Activated CD8-positive, alpha-beta T cell treated with anti-CD3 and anti-CD28 coated beads, Interleukin-2, amount 10 ng/mL, durations not matched to agents 7 days and 5 days (primary cell): ENCODE measurements around the gene SPECC1. TPM values are rescaled to one million over a fixed set of nuclear protein-coding genes. Genes with fewer than 3 reads are reported as not detected.

Source experiments
- ATAC-seq: fragments of 150-1000 bp; cut with Tn5 transposase; one replicate; pipeline ENCODE4 v1.10.0; 2021; ENCODE audit warnings: moderate library complexity
- CTCF ChIA-PET: fragments of 350-600 bp; sonication (Branson Sonifier 250); formaldehyde crosslinking; loops from one replicate; lab custom pipeline; 2021; ENCODE audit warnings: antibody characterized with exemption; lab: Charles Lee
- POLR2A ChIA-PET: fragments of 350-600 bp; sonication (Branson Sonifier 250); formaldehyde crosslinking; loops from one replicate; lab custom pipeline; 2021; ENCODE audit warnings: antibody characterized with exemption; lab: Charles Lee
- DNase-seq: peaks from one replicate; pipeline ENCODE4 v3.0.0-alpha.2; 2020
- H3K27ac Mint-ChIP-seq: one replicate; pipeline ENCODE4 v1.8.0; 2021; ENCODE audit warnings: mild to moderate bottlenecking, mixed read lengths
- H3K27me3 Mint-ChIP-seq: one replicate; pipeline ENCODE4 v1.8.0; 2021; ENCODE audit warnings: low read depth, mixed read lengths
- H3K36me3 Mint-ChIP-seq: one replicate; pipeline ENCODE4 v1.8.0; 2021; ENCODE audit warnings: low read depth, mixed read lengths
- H3K4me1 Mint-ChIP-seq: one replicate; pipeline ENCODE4 v1.8.0; 2021; ENCODE audit warnings: low read depth, mixed read lengths
- H3K4me3 Mint-ChIP-seq: one replicate; pipeline ENCODE4 v1.8.0; 2021; ENCODE audit warnings: mild to moderate bottlenecking, mixed read lengths
- H3K9me3 Mint-ChIP-seq: one replicate; pipeline ENCODE4 v1.8.0; 2022; ENCODE audit warnings: mixed read lengths; ENCODE audit not compliant: insufficient read depth
- total RNA-seq, 2 experiments: library from RNA; stranded (reverse); gene quantifications; one replicate each; pipeline ENCODE4 v1.2.3, GENCODE V29; 2021

Gene SPECC1
- total RNA-seq, 2 experiments from 2014 or later: 4.2 to 5.3 TPM

- DNase-seq: no peak
- Mint-ChIP-seq H3K36me3 (no peaks in the 10 kb centered on the region), H3K27ac (no peak overlapping the region), H3K4me1 (peaks cover 10% of the 10 kb centered on the region), H3K4me3 (no peak overlapping the region), H3K27me3 (peaks cover 4% of the 10 kb centered on the region), H3K9me3 (no peaks in the 10 kb centered on the region)
- POLR2A ChIA-PET: no interaction called here
- CTCF ChIA-PET: interaction anchor here (0.6 to 1.2 kb wide), 2 partner anchors 37 to 160 kb away, joined by 3 to 4 read pairs; partner anchors contain the start of gene SPECC1
- no peak for ATAC-seq
These were observed 36.3 kb downstream of the SPECC1 start for GRCh38 chr17:20045476-20045875.

GRCh38 chr17:20046629-20047028 is 37.5 kb downstream of the SPECC1 start:
- no peak overlapping the region for H3K4me3 Mint-ChIP-seq
- POLR2A ChIA-PET: no interaction called here

GRCh38 chr17:20051624-20052023 is 42.5 kb downstream of the SPECC1 start:
- no peak for ATAC-seq
- POLR2A ChIA-PET: no interaction called here
- Mint-ChIP-seq H3K9me3 (no peaks in the 10 kb centered on the region), H3K4me1 (no peaks in the 10 kb centered on the region), H3K27ac (no peak overlapping the region), H3K27me3 (peaks cover 20% of the 10 kb centered on the region), H3K4me3 (no peak overlapping the region), H3K36me3 (no peaks in the 10 kb centered on the region)
- CTCF ChIA-PET: interaction anchor here (0.7 kb wide), 1 partner anchor 183 kb away, joined by 3 read pairs; no protein-coding TSS in a partner anchor
- DNase-seq: no peak

More at GRCh38 chr17:20046629-20047028, 37.5 kb downstream of the SPECC1 start:
- CTCF ChIA-PET: no interaction called here
- ATAC-seq (no peak), DNase-seq (no peak)
- Mint-ChIP-seq H3K27ac (no peak overlapping the region), H3K9me3 (no peaks in the 10 kb centered on the region), H3K36me3 (no peaks in the 10 kb centered on the region), H3K27me3 (peaks cover 6% of the 10 kb centered on the region), H3K4me1 (peaks cover 10% of the 10 kb centered on the region)

DNA sequence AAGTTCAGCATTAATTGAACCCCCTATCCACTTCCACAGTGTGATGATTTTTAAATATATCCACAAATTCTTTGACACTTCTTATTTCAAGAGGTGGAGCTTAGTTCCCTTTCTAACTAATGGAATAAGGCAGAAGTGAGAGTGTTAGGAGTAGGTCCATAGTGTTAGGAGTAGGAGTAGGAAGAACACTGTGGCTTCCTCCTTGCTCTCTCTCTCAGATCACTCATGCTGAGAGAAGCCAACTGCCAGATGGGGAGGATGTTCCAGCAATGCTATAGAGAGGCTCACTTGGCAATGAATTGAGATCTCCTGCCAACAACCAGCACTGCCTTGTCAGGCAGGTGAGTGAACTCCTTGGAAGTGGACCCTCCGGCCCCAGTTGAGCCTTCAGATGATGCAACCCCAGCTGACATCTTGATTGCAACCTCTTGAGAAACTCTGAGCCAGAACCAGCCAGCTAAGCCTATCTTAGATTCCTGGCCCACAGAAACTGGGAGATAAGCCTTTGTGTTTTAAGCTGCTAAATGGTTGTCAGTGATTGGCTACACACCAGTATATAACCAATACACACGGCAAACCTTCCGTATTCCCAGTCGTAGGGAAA is 44.3 kb downstream of the SPECC1 start:
- no peaks in the 10 kb centered on the region for H3K4me1 Mint-ChIP-seq
- H3K27ac Mint-ChIP-seq: no peak overlapping the region
- DNase-seq (no peak), ATAC-seq (no peak)
- POLR2A ChIA-PET: no interaction called here
- H3K36me3 Mint-ChIP-seq: no peaks in the 10 kb centered on the region
- no peak overlapping the region for H3K4me3 Mint-ChIP-seq
- H3K27me3 Mint-ChIP-seq: peaks cover 16% of the 10 kb centered on the region
- CTCF ChIA-PET: no interaction called here
- H3K9me3 Mint-ChIP-seq: no peaks in the 10 kb centered on the region

DNA sequence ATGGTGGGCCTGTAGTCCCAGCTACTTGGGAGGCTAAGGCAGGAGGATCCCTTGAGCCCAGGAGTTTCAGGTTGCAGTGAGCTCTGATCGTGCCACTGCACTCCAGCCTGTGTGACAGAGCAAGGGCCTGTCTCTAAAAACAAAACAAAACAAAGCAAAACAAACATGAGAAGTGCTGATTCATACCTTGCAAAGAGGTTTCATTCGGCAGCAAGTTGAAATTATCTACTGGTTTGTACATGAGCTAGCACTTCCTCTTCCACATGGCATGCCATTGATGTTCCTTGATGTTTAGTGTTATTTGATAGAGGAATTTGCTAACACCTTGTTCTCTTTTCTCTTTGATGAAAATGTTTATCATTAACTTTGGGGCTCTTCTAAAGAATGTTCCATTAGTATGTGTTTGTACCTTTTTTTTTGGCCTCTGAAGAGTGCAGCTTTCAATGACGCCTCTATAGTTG is 50.6 kb downstream of the SPECC1 start:
- no peak for ATAC-seq
- no peak overlapping the region for H3K27ac Mint-ChIP-seq
- ChIA-PET CTCF (interaction anchor here (0.9 kb wide), 1 partner anchor 23 kb away, joined by 3 read pairs; no protein-coding TSS in a partner anchor), POLR2A (no interaction called here)
- no peaks in the 10 kb centered on the region for H3K27me3 Mint-ChIP-seq
- no peaks in the 10 kb centered on the region for H3K4me1 Mint-ChIP-seq
- no peak overlapping the region for H3K4me3 Mint-ChIP-seq
- DNase-seq: no peak
- no peaks in the 10 kb centered on the region for H3K9me3 Mint-ChIP-seq
- no peaks in the 10 kb centered on the region for H3K36me3 Mint-ChIP-seq

GRCh38 chr17:20063665-20064648 is 54.8 kb downstream of the SPECC1 start:
- ATAC-seq: no peak
- Mint-ChIP-seq H3K4me3 (no peak overlapping the region), H3K36me3 (no peaks in the 10 kb centered on the region), H3K9me3 (no peaks in the 10 kb centered on the region), H3K27ac (no peak overlapping the region), H3K4me1 (no peaks in the 10 kb centered on the region), H3K27me3 (no peaks in the 10 kb centered on the region)
- no peak for DNase-seq
- ChIA-PET CTCF (interaction anchor here (0.7 to 0.8 kb wide), 2 partner anchors 21 to 74 kb away, joined by 3 to 4 read pairs; no protein-coding TSS in a partner anchor), POLR2A (no interaction called here)

GRCh38 chr17:20066253-20066652 is 57.1 kb downstream of the SPECC1 start:
- Mint-ChIP-seq H3K27ac (no peak overlapping the region), H3K4me3 (no peak overlapping the region), H3K4me1 (no peaks in the 10 kb centered on the region), H3K36me3 (no peaks in the 10 kb centered on the region), H3K9me3 (no peaks in the 10 kb centered on the region), H3K27me3 (peaks cover 3% of the 10 kb centered on the region)
- ChIA-PET CTCF (interaction anchor here (0.6 to 1.6 kb wide), 2 partner anchors 58 to 245 kb away, joined by 3 to 6 read pairs; partner anchors contain the start of gene SPECC1), POLR2A (no interaction called here)
- DNase-seq: no peak
- no peak for ATAC-seq

- ChIA-PET CTCF (no interaction called here), POLR2A (no interaction called here)
- Mint-ChIP-seq H3K27me3 (peaks cover 3% of the 10 kb centered on the region), H3K36me3 (no peaks in the 10 kb centered on the region), H3K27ac (no peak overlapping the region), H3K4me1 (peaks cover under 1% of the 10 kb centered on the region), H3K4me3 (no peak overlapping the region), H3K9me3 (no peaks in the 10 kb centered on the region)
- no peak for ATAC-seq
- no peak for DNase-seq
These were observed 58.6 kb downstream of the SPECC1 start for GRCh38 chr17:20067711-20068110.

DNA sequence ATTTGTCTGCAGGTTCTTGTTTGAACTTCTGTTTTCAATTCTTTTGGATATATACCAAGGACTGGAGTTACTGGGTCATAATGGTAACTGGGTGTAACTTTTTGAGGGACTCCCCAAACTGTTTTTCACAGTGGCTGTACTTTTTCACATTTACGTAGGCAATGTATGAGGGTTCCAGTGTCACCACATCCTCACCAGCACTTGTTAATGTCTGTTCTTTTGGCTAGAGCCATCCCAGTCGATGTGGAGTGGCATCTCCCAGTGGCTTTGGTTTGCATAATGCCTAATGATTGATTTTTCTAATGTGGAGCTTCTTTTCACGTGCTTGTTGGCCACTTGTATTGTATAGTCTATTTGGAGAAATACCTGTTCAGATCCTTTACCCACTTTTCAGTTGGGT is 59.3 kb downstream of the SPECC1 start:
- Mint-ChIP-seq H3K27me3 (peaks cover 3% of the 10 kb centered on the region), H3K4me3 (no peak overlapping the region), H3K4me1 (peaks cover 8% of the 10 kb centered on the region), H3K9me3 (no peaks in the 10 kb centered on the region), H3K27ac (no peak overlapping the region), H3K36me3 (no peaks in the 10 kb centered on the region)
- ATAC-seq: no peak
- ChIA-PET CTCF (no interaction called here), POLR2A (no interaction called here)
- DNase-seq: no peak

- ATAC-seq (no peak), DNase-seq (no peak)
- H3K4me3 Mint-ChIP-seq: no peak overlapping the region
- H3K27ac Mint-ChIP-seq: no peak overlapping the region
- no peaks in the 10 kb centered on the region for H3K9me3 Mint-ChIP-seq
- peaks cover 3% of the 10 kb centered on the region for H3K27me3 Mint-ChIP-seq
- CTCF ChIA-PET: interaction anchor here (0.9 to 1.5 kb wide), 4 partner anchors 18 to 79 kb away, joined by 3 to 4 read pairs (median 4); partner anchors contain the start of gene SPECC1
- POLR2A ChIA-PET: no interaction called here
- H3K4me1 Mint-ChIP-seq: peaks cover 28% of the 10 kb centered on the region
- H3K36me3 Mint-ChIP-seq: no peaks in the 10 kb centered on the region
These were observed 62.9 kb downstream of the SPECC1 start for GRCh38 chr17:20071824-20072691.

- DNase-seq: no peak
- Mint-ChIP-seq H3K27ac (peak overlapping the region; percentile 81), H3K4me1 (peaks cover 28% of the 10 kb centered on the region), H3K9me3 (no peaks in the 10 kb centered on the region), H3K36me3 (no peaks in the 10 kb centered on the region), H3K27me3 (peaks cover 3% of the 10 kb centered on the region), H3K4me3 (peak overlapping the region; percentile 62)
- ChIA-PET CTCF (interaction anchor here (1.2 to 1.5 kb wide), 4 partner anchors 17 to 64 kb away, joined by 3 to 4 read pairs (median 4); partner anchors contain the start of gene SPECC1), POLR2A (no interaction called here)
- no peak for ATAC-seq
These were observed 63.5 kb downstream of the SPECC1 start for GRCh38 chr17:20072692-20072992.
